Glutamatergic neuron (in vitro differentiated cells): ENCODE measurements around the gene ARAP2. TPM values are rescaled to one million over a fixed set of nuclear protein-coding genes. Genes with fewer than 3 reads are reported as not detected.

Source experiments
- DNase-seq: peaks from one replicate; pipeline ENCODE4 v3.0.0; 2022
- H3K27ac Mint-ChIP-seq: one replicate; pipeline ENCODE4 v1.8.0; 2020; ENCODE audit warnings: mild to moderate bottlenecking, mixed read lengths, inconsistent platforms; ENCODE audit not compliant: unreplicated experiment
- H3K27me3 Mint-ChIP-seq: one replicate; pipeline ENCODE4 v1.8.0; 2020; ENCODE audit warnings: mild to moderate bottlenecking, moderate library complexity, mixed read lengths, inconsistent platforms; ENCODE audit not compliant: unreplicated experiment
- H3K36me3 Mint-ChIP-seq: one replicate; pipeline ENCODE4 v1.8.0; 2020; ENCODE audit warnings: mild to moderate bottlenecking, mixed read lengths, inconsistent platforms; ENCODE audit not compliant: unreplicated experiment
- H3K4me1 Mint-ChIP-seq: one replicate; pipeline ENCODE4 v1.8.0; 2020; ENCODE audit warnings: mild to moderate bottlenecking, low read depth, mixed read lengths, inconsistent platforms; ENCODE audit not compliant: unreplicated experiment
- H3K4me3 Mint-ChIP-seq: one replicate; pipeline ENCODE4 v1.8.0; 2020; ENCODE audit warnings: mild to moderate bottlenecking, mixed read lengths, inconsistent platforms; ENCODE audit not compliant: unreplicated experiment
- H3K9me3 Mint-ChIP-seq: one replicate; pipeline ENCODE4 v1.8.0; 2020; ENCODE audit warnings: mild to moderate bottlenecking, moderate library complexity, mixed read lengths, inconsistent platforms; ENCODE audit not compliant: unreplicated experiment
- total RNA-seq: library from RNA; stranded (reverse); fragmentation: NEBNext Ultra II Directional; extraction: Animal tissue kit (Norgen Biotek cat#: 25700); gene quantifications from one replicate; pipeline ENCODE4 v1.2.1, GENCODE V29; 2021; ENCODE audit not compliant: unreplicated experiment
- TF ChIP-seq, protein P1 (sequence below): fragments of 200-600 bp; sonication (generic); IDR thresholded peaks from one replicate; pipeline ENCODE4 v1.5.0; 2021; ENCODE audit not compliant: partially characterized antibody, unreplicated experiment

ARAP2 gene
- total RNA-seq, 1 donor from 2014 or later = 1.4 TPM

- H3K9me3 Mint-ChIP-seq = no peaks in the 10 kb centered on the region
- TF ChIP-seq, protein P1, sequence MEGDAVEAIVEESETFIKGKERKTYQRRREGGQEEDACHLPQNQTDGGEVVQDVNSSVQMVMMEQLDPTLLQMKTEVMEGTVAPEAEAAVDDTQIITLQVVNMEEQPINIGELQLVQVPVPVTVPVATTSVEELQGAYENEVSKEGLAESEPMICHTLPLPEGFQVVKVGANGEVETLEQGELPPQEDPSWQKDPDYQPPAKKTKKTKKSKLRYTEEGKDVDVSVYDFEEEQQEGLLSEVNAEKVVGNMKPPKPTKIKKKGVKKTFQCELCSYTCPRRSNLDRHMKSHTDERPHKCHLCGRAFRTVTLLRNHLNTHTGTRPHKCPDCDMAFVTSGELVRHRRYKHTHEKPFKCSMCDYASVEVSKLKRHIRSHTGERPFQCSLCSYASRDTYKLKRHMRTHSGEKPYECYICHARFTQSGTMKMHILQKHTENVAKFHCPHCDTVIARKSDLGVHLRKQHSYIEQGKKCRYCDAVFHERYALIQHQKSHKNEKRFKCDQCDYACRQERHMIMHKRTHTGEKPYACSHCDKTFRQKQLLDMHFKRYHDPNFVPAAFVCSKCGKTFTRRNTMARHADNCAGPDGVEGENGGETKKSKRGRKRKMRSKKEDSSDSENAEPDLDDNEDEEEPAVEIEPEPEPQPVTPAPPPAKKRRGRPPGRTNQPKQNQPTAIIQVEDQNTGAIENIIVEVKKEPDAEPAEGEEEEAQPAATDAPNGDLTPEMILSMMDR = no peak
These were observed 171.8 kb downstream of the ARAP2 start for GRCh38 chr4:36072529-36072928.

GRCh38 chr4:36067116-36067515 lies 177.2 kb downstream of the ARAP2 start:
- H3K9me3 Mint-ChIP-seq = no peaks in the 10 kb centered on the region
- H3K4me3 Mint-ChIP-seq = no peak overlapping the region
- no peak overlapping the region for H3K27ac Mint-ChIP-seq
- no peaks in the 10 kb centered on the region for H3K27me3 Mint-ChIP-seq
- TF ChIP-seq, protein P1 = no peak
- H3K4me1 Mint-ChIP-seq = no peaks in the 10 kb centered on the region
- no peak for DNase-seq
- no peaks in the 10 kb centered on the region for H3K36me3 Mint-ChIP-seq

More at GRCh38 chr4:36072529-36072928, 171.8 kb downstream of the ARAP2 start:
- no peaks in the 10 kb centered on the region for H3K4me1 Mint-ChIP-seq
- no peaks in the 10 kb centered on the region for H3K27me3 Mint-ChIP-seq
- no peak for DNase-seq
- no peak overlapping the region for H3K4me3 Mint-ChIP-seq
- H3K36me3 Mint-ChIP-seq = no peaks in the 10 kb centered on the region
- no peak overlapping the region for H3K27ac Mint-ChIP-seq

DNA sequence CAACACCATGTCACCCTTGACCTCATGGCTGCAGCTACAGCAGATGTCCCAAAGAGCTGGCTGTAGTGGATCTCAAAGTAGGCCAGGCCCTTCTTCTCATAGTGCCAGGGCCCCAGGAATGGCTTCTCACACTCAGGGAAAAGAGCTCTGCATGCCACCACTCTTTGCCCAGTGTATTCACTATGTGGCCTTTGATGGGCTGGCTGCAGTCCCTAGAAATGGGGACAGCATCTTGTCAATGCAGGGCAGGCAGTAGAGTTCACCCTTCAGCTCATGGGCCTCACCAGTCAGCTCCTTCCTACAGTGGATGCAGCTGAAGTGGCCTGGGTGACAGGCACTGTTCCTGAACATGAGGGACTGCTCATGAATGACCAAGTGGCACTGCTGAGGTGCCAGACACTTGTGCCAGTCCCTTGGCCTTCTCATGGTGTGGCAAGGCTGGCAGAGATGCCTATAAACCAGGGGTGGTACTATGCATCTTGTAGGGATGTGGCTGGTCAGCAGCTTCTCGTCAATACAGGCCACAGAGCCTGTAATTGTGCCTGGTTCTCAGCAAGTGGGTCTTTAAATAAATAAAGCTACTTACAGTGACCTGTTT lies 178.9 kb downstream of the ARAP2 start:
- H3K27me3 Mint-ChIP-seq = no peaks in the 10 kb centered on the region
- H3K4me3 Mint-ChIP-seq = no peak overlapping the region
- H3K9me3 Mint-ChIP-seq = no peaks in the 10 kb centered on the region
- H3K36me3 Mint-ChIP-seq = no peaks in the 10 kb centered on the region
- TF ChIP-seq, protein P1 = no peak
- H3K27ac Mint-ChIP-seq = no peak overlapping the region
- H3K4me1 Mint-ChIP-seq = no peaks in the 10 kb centered on the region
- no peak for DNase-seq

DNA sequence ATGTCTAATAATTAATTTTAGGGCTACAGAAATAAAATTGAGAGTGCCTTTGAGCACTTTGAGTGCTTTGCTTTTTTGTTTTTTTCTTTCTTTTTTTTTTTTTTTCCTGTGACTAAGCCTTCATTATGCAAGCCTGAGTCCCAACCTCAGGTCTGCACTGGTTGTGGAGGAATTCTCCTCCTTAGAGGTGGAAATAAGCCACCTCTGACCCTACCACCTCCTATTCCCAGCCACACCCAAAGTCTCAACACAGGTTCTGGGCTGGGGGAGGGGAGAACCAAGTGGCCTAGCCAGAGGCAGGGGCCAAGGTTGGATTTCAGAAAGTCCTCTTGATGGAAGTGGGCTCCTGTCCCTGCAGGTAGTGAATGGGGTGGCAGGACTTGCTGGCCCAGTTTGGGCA lies 180.2 kb downstream of the ARAP2 start:
- TF ChIP-seq, protein P1 = no peak
- no peak overlapping the region for H3K4me3 Mint-ChIP-seq
- H3K27ac Mint-ChIP-seq = no peak overlapping the region
- no peaks in the 10 kb centered on the region for H3K36me3 Mint-ChIP-seq
- no peaks in the 10 kb centered on the region for H3K4me1 Mint-ChIP-seq
- H3K27me3 Mint-ChIP-seq = no peaks in the 10 kb centered on the region
- no peak for DNase-seq
- H3K9me3 Mint-ChIP-seq = no peaks in the 10 kb centered on the region

GRCh38 chr4:36056136-36056535 lies 188.2 kb downstream of the ARAP2 start:
- H3K36me3 Mint-ChIP-seq = no peaks in the 10 kb centered on the region
- no peak overlapping the region for H3K4me3 Mint-ChIP-seq
- peaks cover 2% of the 10 kb centered on the region for H3K4me1 Mint-ChIP-seq
- no peak overlapping the region for H3K27ac Mint-ChIP-seq
- no peaks in the 10 kb centered on the region for H3K9me3 Mint-ChIP-seq
- no peaks in the 10 kb centered on the region for H3K27me3 Mint-ChIP-seq
- no peak for DNase-seq
- TF ChIP-seq, protein P1 = no peak
